HEK293 (cell line): Measurements from ENCODE around the gene PPP1R10.
"Not testable (repeated sequence)": the region's sequence is repeated elsewhere in the genome, so short reads cannot be mapped to it uniquely, and the experiment has no call there.

Source experiments
- CTCF ChIA-PET: fragments of 350-600 bp; formaldehyde crosslinking; extraction: SDS; loops from one replicate; lab custom pipeline; 2021; ENCODE audit warnings: antibody characterized with exemption; lab: Yijun Ruan, JAX
- POLR2A ChIA-PET: fragments of 300-600 bp; formaldehyde crosslinking; extraction: SDS; loops from one replicate; lab custom pipeline; 2020; ENCODE audit warnings: antibody characterized with exemption, inconsistent platforms; lab: Yijun Ruan, JAX
- H3K27ac ChIP-seq: fragments of 200-500 bp; sonication (Bioruptor generic); 2 replicates; pipeline ENCODE4 v1.5.1; 2014; ENCODE audit warnings: low read depth, low read length, control low read depth, inconsistent platforms; ENCODE audit errors: extremely low read depth
- H3K36me3 ChIP-seq, 2 experiments: fragments of 200-500 bp in 1 of 2; sonication (Bioruptor generic) in 1 of 2; 1 replicate in 1 of 2; 2 replicates in 1 of 2; pipeline ENCODE4 v1.5.1; 2014 to 2017; ENCODE audit warnings: inconsistent platforms in 2 of 2, low read length in 2 of 2; ENCODE audit not compliant: control insufficient read depth in 2 of 2, insufficient read depth in 1 of 2
- H3K4me1 ChIP-seq: fragments of 200-500 bp; sonication (Bioruptor generic); 2 replicates; pipeline ENCODE4 v1.5.1; 2014; ENCODE audit warnings: mild to moderate bottlenecking, low read length, inconsistent platforms; ENCODE audit not compliant: control insufficient read depth, insufficient read depth
- H3K4me3 ChIP-seq: 2 replicates; pipeline ENCODE4 v1.5.1; 2011; ENCODE audit warnings: low read depth, mild to moderate bottlenecking, control low read depth, low read length, moderate library complexity
- H3K9me3 ChIP-seq: fragments of 200-500 bp; sonication (Bioruptor generic); 2 replicates; pipeline ENCODE4 v1.5.1; 2014; ENCODE audit warnings: low read depth, low read length, inconsistent platforms; ENCODE audit not compliant: control insufficient read depth, insufficient read depth
- EGR2 ChIP-seq: fragments of 450-650 bp; formaldehyde crosslinking; IDR thresholded peaks from 2 replicates; pipeline ENCODE4 v1.5.1; 2016; ENCODE audit warnings: low read depth, missing biosample characterization, missing genetic modification characterization
- GLIS1 ChIP-seq: fragments of 450-650 bp; formaldehyde crosslinking; IDR thresholded peaks from 2 replicates; pipeline ENCODE4 v1.5.1; 2016; ENCODE audit warnings: missing biosample characterization, missing genetic modification characterization
- IKZF3 ChIP-seq: fragments of 450-650 bp; IDR thresholded peaks from 2 replicates; pipeline ENCODE4 v1.5.0; 2018; ENCODE audit warnings: missing biosample characterization, mild to moderate bottlenecking, missing genetic modification characterization, moderate library complexity
- MEIS1 ChIP-seq: sonication (generic); formaldehyde crosslinking; IDR thresholded peaks from 2 replicates; pipeline ENCODE4 v1.8.1; 2022; ENCODE audit warnings: missing genetic modification reagents, mild to moderate bottlenecking, borderline replicate concordance
- SP7 ChIP-seq: fragments of 450-650 bp; formaldehyde crosslinking; IDR thresholded peaks from 2 replicates; pipeline ENCODE4 v1.5.1; 2016; ENCODE audit warnings: missing biosample characterization, missing genetic modification characterization
- ZBTB17 ChIP-seq: fragments of 450-650 bp; formaldehyde crosslinking; IDR thresholded peaks from 2 replicates; pipeline ENCODE4 v1.5.1; 2016; ENCODE audit warnings: missing biosample characterization, missing genetic modification characterization
- ZBTB20 ChIP-seq: fragments of 450-650 bp; formaldehyde crosslinking; IDR thresholded peaks from 2 replicates; pipeline ENCODE4 v1.5.1; 2016; ENCODE audit warnings: missing biosample characterization, missing genetic modification characterization
- ZBTB48 ChIP-seq: fragments of 450-650 bp; formaldehyde crosslinking; IDR thresholded peaks from 2 replicates; pipeline ENCODE4 v1.5.1; 2016; ENCODE audit warnings: missing biosample characterization, missing genetic modification characterization
- ZFHX2 ChIP-seq: fragments of 450-650 bp; formaldehyde crosslinking; conservative IDR thresholded peaks from 2 replicates; pipeline ENCODE4 v1.5.1; 2016; ENCODE audit warnings: missing biosample characterization, missing genetic modification characterization
- ZFP37 ChIP-seq: fragments of 450-650 bp; formaldehyde crosslinking; IDR thresholded peaks from 2 replicates; pipeline ENCODE4 v1.5.1; 2016; ENCODE audit warnings: missing biosample characterization, missing genetic modification characterization
- ZNF112 ChIP-seq: fragments of 450-650 bp; formaldehyde crosslinking; IDR thresholded peaks from 2 replicates; pipeline ENCODE4 v1.5.0; 2017; ENCODE audit warnings: missing biosample characterization, missing genetic modification characterization
- ZNF2 ChIP-seq: fragments of 450-650 bp; formaldehyde crosslinking; IDR thresholded peaks from 2 replicates; pipeline ENCODE4 v1.5.1; 2016; ENCODE audit warnings: missing biosample characterization, missing genetic modification characterization
- ZNF324 ChIP-seq: fragments of 450-650 bp; formaldehyde crosslinking; IDR thresholded peaks from 2 replicates; pipeline ENCODE4 v1.5.1; 2016; ENCODE audit warnings: missing biosample characterization, missing genetic modification characterization
- ZNF394 ChIP-seq: fragments of 450-650 bp; formaldehyde crosslinking; IDR thresholded peaks from 2 replicates; pipeline ENCODE4 v1.5.1; 2016; ENCODE audit warnings: missing biosample characterization, missing genetic modification characterization, mild to moderate bottlenecking, moderate library complexity, borderline replicate concordance
- ZNF600 ChIP-seq: fragments of 450-650 bp; formaldehyde crosslinking; IDR thresholded peaks from 2 replicates; pipeline ENCODE4 v1.5.1; 2016; ENCODE audit warnings: missing biosample characterization, missing genetic modification characterization
- ZNF621 ChIP-seq: fragments of 450-650 bp; formaldehyde crosslinking; IDR thresholded peaks from 2 replicates; pipeline ENCODE4 v1.5.1; 2017; ENCODE audit warnings: missing biosample characterization, missing genetic modification characterization
- ZNF654 ChIP-seq: fragments of 450-650 bp; formaldehyde crosslinking; IDR thresholded peaks from 2 replicates; pipeline ENCODE4 v1.5.1; 2016; ENCODE audit warnings: low read depth, missing biosample characterization, missing genetic modification characterization
- ZNF837 ChIP-seq: fragments of 450-650 bp; formaldehyde crosslinking; IDR thresholded peaks from 2 replicates; pipeline ENCODE4 v1.5.1; 2016; ENCODE audit warnings: missing biosample characterization, missing genetic modification characterization
- ZSCAN16 ChIP-seq: fragments of 450-650 bp; formaldehyde crosslinking; IDR thresholded peaks from 2 replicates; pipeline ENCODE4 v1.5.1; 2016; ENCODE audit warnings: missing biosample characterization, missing genetic modification characterization
- TF ChIP-seq, protein P1 (sequence below): fragments of 450-650 bp; formaldehyde crosslinking; IDR thresholded peaks from 2 replicates; pipeline ENCODE4 v1.5.1; 2016; ENCODE audit warnings: missing biosample characterization, missing genetic modification characterization
- TF ChIP-seq, protein P2 (sequence below): fragments of 450-650 bp; formaldehyde crosslinking; IDR thresholded peaks from 2 replicates; pipeline ENCODE4 v1.5.1; 2016; ENCODE audit warnings: missing biosample characterization, missing genetic modification characterization
- TF ChIP-seq, protein P3 (sequence below): fragments of 450-650 bp; formaldehyde crosslinking; IDR thresholded peaks from 2 replicates; pipeline ENCODE4 v1.5.1; 2016; ENCODE audit warnings: missing biosample characterization, missing genetic modification characterization

PPP1R10 gene

DNA sequence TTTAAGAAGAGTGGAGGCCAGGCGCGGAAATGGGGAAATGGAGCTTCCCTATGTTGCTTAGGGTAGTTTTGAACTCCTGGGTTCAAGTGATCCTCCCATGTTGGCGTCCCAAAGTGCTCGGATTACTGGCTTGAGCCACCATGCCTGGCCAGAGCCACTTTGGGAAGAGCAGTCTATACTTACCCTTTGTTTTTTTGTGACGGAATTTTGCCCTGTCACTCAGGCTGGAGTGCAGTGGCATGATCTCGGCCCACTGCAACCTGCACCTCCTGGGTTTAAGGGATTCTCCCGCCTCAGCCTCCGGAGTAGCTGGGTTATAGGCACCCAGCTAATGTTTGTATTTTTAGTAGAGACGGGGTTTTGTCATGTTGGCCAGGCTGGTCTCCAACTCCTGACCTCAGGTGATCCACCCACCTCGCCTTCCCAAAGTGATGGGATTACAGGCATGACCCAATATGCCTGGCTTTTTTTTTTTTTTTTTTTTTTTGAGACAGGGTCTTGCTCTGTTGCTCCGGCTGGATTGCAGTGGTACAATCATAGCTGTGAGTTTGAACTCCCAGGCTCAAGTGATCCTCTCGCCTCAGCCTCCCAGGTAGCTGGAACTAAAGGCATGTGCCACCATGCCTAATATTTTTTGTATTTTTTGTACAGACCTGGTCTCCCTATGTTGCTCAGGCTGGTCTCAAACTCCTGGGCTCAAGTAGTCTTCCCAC is 18.0 kb downstream of the PPP1R10 start (continued):
- TF ChIP-seq ZNF837 (tag by site-specific recombination) (no peak), GLIS1 (tag by site-specific recombination) (no peak)

DNA sequence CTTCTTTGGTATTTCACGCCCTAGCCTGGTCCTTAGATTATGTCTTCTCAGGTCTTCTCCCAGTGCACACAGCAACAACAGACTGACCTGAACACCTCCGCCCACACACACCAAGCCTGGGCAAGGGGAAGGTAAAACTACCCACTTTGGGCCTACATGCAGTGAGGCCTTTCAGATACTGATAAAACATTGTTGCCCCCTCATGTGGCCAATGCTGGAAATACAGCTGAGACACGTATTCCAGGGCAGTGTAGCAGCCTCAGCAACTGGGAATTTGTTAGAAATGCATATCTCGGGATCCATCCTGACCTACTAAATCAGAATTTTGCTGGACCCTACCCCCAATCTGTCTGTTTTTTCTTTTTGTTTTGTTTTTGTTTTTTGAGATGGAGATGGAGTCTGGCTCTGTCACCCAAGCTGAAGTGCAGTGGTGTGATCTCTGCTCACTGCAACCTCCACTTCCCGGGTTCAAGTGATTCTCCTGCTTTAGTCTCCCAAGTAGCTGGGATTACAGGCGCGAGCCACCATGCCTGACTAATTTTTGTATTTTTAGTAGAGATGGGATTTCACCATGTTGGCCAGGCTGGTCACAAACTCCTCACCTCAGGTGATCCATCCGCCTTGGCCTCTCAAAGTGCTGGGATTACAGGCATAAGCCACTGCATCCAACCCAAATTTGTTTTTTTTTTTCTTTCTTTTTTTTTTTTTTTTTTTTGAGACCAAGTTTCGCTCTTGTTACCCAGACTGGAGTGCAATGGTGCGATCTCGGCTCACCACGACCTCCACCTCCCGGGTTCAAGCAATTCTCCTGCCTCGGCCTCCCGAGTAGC is 19.5 kb downstream of the PPP1R10 start:
- TF ChIP-seq SP7 (tag by site-specific recombination) (peak; percentile 32; the same call in 1 of the 2 replicates), ZNF600 (tag by site-specific recombination) (peak; percentile 72; the same call in 1 of the 2 replicates), ZNF2 (tag by site-specific recombination) (peak; percentile 62), ZFP37 (tag by site-specific recombination) (peak; percentile 47; the same call in 1 of the 2 replicates), ZFHX2 (tag by site-specific recombination) (peak; percentile 86), ZBTB17 (peak; percentile 55; the same call in 1 of the 2 replicates), ZBTB20 (tag by site-specific recombination) (peak; percentile 45), ZNF654 (peak; percentile 71), IKZF3 (tag by site-specific recombination) (peak; percentile 34; the same call in 1 of the 2 replicates), EGR2 (tag by site-specific recombination) (peak; percentile 81)
- TF ChIP-seq, protein P1, sequence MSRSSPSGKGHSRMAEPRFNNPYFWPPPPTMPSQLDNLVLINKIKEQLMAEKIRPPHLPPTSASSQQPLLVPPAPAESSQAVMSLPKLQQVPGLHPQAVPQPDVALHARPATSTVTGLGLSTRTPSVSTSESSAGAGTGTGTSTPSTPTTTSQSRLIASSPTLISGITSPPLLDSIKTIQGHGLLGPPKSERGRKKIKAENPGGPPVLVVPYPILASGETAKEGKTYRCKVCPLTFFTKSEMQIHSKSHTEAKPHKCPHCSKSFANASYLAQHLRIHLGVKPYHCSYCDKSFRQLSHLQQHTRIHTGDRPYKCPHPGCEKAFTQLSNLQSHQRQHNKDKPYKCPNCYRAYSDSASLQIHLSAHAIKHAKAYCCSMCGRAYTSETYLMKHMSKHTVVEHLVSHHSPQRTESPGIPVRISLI (tag by site-specific recombination), result peak; percentile 83
- TF ChIP-seq, protein P2, sequence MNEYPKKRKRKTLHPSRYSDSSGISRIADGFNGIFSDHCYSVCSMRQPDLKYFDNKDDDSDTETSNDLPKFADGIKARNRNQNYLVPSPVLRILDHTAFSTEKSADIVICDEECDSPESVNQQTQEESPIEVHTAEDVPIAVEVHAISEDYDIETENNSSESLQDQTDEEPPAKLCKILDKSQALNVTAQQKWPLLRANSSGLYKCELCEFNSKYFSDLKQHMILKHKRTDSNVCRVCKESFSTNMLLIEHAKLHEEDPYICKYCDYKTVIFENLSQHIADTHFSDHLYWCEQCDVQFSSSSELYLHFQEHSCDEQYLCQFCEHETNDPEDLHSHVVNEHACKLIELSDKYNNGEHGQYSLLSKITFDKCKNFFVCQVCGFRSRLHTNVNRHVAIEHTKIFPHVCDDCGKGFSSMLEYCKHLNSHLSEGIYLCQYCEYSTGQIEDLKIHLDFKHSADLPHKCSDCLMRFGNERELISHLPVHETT (tag by site-specific recombination), result peak; percentile 42; the same call in 1 of the 2 replicates
- TF ChIP-seq, protein P3, sequence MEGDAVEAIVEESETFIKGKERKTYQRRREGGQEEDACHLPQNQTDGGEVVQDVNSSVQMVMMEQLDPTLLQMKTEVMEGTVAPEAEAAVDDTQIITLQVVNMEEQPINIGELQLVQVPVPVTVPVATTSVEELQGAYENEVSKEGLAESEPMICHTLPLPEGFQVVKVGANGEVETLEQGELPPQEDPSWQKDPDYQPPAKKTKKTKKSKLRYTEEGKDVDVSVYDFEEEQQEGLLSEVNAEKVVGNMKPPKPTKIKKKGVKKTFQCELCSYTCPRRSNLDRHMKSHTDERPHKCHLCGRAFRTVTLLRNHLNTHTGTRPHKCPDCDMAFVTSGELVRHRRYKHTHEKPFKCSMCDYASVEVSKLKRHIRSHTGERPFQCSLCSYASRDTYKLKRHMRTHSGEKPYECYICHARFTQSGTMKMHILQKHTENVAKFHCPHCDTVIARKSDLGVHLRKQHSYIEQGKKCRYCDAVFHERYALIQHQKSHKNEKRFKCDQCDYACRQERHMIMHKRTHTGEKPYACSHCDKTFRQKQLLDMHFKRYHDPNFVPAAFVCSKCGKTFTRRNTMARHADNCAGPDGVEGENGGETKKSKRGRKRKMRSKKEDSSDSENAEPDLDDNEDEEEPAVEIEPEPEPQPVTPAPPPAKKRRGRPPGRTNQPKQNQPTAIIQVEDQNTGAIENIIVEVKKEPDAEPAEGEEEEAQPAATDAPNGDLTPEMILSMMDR (tag by site-specific recombination), result peak; percentile 65
- not testable (repeated sequence) for H3K27ac ChIP-seq, H3K9me3 ChIP-seq, H3K4me1 ChIP-seq, H3K4me3 ChIP-seq
- peaks cover 33 to 54% of the 10 kb centered on the region in 2 experiments for H3K36me3 ChIP-seq
- CTCF ChIA-PET, result interaction anchor here (0.6 to 9.8 kb wide), 39 partner anchors 10 to 1004 kb away, joined by 3 to 121 read pairs (median 5); partner anchors contain the start of genes C6orf136, DHX16 and VARS2
- POLR2A ChIA-PET, result interaction anchor here (0.6 to 14.9 kb wide), 18 partner anchors 8 to 133 kb away, joined by 3 to 197 read pairs (median 6); partner anchors contain the start of genes ABCF1, GNL1, MRPS18B and PPP1R10

DNA sequence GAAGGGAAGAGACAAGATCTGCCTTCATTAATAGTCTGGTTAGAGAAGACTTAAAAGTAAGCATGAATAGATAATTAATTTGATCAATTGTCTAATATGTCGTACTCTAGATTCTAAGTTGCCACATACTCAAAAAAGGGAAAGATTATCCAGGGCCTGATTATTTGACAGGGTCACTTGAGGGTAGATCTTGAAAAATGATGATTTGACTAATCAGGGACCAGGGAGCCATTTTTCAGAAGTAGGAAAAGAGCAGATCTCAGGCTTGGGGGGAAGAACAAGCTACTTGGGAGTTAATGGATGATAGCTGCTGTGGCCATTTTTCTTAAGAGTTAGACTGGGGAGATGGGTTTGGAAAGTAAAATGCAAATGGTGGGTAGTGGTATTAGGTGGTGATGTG is 24.8 kb downstream of the PPP1R10 start:
- H3K9me3 ChIP-seq, result no peaks in the 10 kb centered on the region
- peaks cover 62 to 78% of the 10 kb centered on the region in 2 experiments for H3K36me3 ChIP-seq
- CTCF ChIA-PET, result interaction anchor here (0.6 to 9.8 kb wide), 3 partner anchors 49 to 787 kb away, joined by 3 to 121 read pairs (median 3); no protein-coding TSS in a partner anchor
- no peaks in the 10 kb centered on the region for H3K4me1 ChIP-seq
- no peak overlapping the region for H3K4me3 ChIP-seq
- TF ChIP-seq ZNF621 (no peak), ZNF324 (tag by site-specific recombination) (no peak), ZBTB48 (tag by site-specific recombination) (no peak), ZNF394 (no peak), MEIS1 (CRISPR knock-in tag) (no peak), ZSCAN16 (tag by site-specific recombination) (no peak), ZNF112 (tag by site-specific recombination) (no peak)
- TF ChIP-seq, all 188 proteins: peak for 0
- no peak overlapping the region for H3K27ac ChIP-seq
- POLR2A ChIA-PET, result interaction anchor here (0.6 to 14.9 kb wide), 4 partner anchors 8 to 89 kb away, joined by 3 to 197 read pairs (median 3); no protein-coding TSS in a partner anchor
